HCT116 (cell line): ENCODE results near the gene GRIN2A.

Source experiments
- CTCF ChIP-seq, 3 experiments: fragments of 200-600 bp in 1 of 3; sonication (generic) in 1 of 3; IDR thresholded peaks in 2 of 3; conservative IDR thresholded peaks in 1 of 3; 2 replicates each; pipeline ENCODE4 v1.5.1; 2012 to 2017; ENCODE audit warnings: low read depth in 2 of 3, low read length in 2 of 3, antibody characterized with exemption in 1 of 3, borderline replicate concordance in 1 of 3, control low read depth in 1 of 3, mild to moderate bottlenecking in 1 of 3, mixed read lengths in 1 of 3, mixed run types in 1 of 3, moderate library complexity in 1 of 3; ENCODE audit not compliant: insufficient read depth in 1 of 3
- FOSL1 ChIP-seq: IDR thresholded peaks from 2 replicates; pipeline ENCODE4 v1.6.1; 2012; ENCODE audit warnings: low read depth
- POLR2A ChIP-seq: IDR thresholded peaks from 2 replicates; pipeline ENCODE4 v1.7.0; 2011; ENCODE audit warnings: borderline replicate concordance; ENCODE audit not compliant: insufficient read depth, insufficient read length; ENCODE audit errors: extremely low read depth
- SP1 ChIP-seq: IDR thresholded peaks from 2 replicates; pipeline ENCODE4 v1.6.1; 2012; ENCODE audit warnings: low read depth

DNA sequence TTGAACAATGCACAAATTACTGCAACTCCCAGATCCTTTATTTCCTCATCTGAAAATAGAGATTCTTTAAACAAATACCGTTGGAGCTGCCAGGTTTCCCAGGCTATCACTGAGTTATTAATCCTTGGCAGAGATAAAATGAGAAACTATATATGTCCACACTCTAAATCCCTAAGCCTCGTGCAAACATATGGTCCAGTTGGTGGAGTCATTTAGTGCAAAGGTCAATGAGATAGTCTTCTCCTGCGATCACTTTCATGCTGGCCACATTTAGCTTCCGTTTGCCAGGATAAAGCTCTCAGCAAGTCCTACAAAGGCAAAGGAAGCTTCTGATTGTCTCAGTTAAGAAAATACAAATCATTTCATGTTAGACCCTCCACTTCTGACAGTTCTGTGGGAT, 11.0 kb downstream of the GRIN2A start:
- TF ChIP-seq CTCF (IDR thresholded peaks at IDR 0.05 in 2 of 3, conservative IDR thresholded peaks at IDR 0.05 in 1 of 3; ENCODE audit: borderline replicate concordance in 1 of 3, insufficient read depth in 1 of 3, low read depth in 2 of 3, low read length in 2 of 3) (no peak), FOSL1 (no peak), POLR2A (no peak), SP1 (no peak)
